ENCODE measurements around the gene PRAMEF13.
"Not testable (repeated sequence)": the region's sequence is repeated elsewhere in the genome, so short reads cannot be mapped to it uniquely, and the experiment has no call there.

- not testable (repeated sequence) for TF ChIP-seq POLR2A, CTCF (IDR thresholded peaks at IDR 0.05)
Observed at GRCh38 chr1:13230096-13230495, 28.9 kb upstream of the PRAMEF13 start.
